Calu3 (cell line): ENCODE results near the gene ANKRD18A. TPM values are rescaled to one million over a fixed set of nuclear protein-coding genes. Genes with fewer than 3 reads are reported as not detected.

Experiments
- BruUV-seq: library from RNA; stranded (reverse); fragments of 400-500 nt; replicated peaks from 2 replicates; lab custom pipeline; 2021; lab: Mats Ljungman, UMichigan
- CTCF ChIA-PET: fragments of 300-600 bp; sonication (Branson Sonifier 250); formaldehyde crosslinking; loops from one replicate; lab custom pipeline; 2022; ENCODE audit warnings: antibody characterized with exemption; lab: Charles Lee
- DNase-seq: peaks from one replicate; pipeline ENCODE4 v3.0.0; 2022
- H3K27ac Mint-ChIP-seq: one replicate; pipeline ENCODE4 v1.8.0; 2022; ENCODE audit warnings: mixed read lengths; ENCODE audit not compliant: unreplicated experiment
- H3K27me3 Mint-ChIP-seq: one replicate; pipeline ENCODE4 v1.8.0; 2022; ENCODE audit warnings: mixed read lengths; ENCODE audit not compliant: unreplicated experiment
- H3K36me3 Mint-ChIP-seq: one replicate; pipeline ENCODE4 v1.8.0; 2022; ENCODE audit warnings: mild to moderate bottlenecking, moderate library complexity, mixed read lengths; ENCODE audit not compliant: insufficient read depth, unreplicated experiment
- H3K4me1 Mint-ChIP-seq: one replicate; pipeline ENCODE4 v1.8.0; 2022; ENCODE audit warnings: mild to moderate bottlenecking, low read depth, mixed read lengths; ENCODE audit not compliant: unreplicated experiment
- H3K4me3 Mint-ChIP-seq: one replicate; pipeline ENCODE4 v1.8.0; 2022; ENCODE audit warnings: mild to moderate bottlenecking, low read depth, moderate library complexity, mixed read lengths; ENCODE audit not compliant: unreplicated experiment
- H3K9me3 Mint-ChIP-seq: one replicate; pipeline ENCODE4 v1.8.0; 2022; ENCODE audit warnings: low read depth, mixed read lengths; ENCODE audit not compliant: unreplicated experiment
- intact Hi-C: fragments of 100-400 bp; cut with micrococcal nuclease; formaldehyde crosslinking; loops from one replicate; pipeline ENCODE4 v1.10.0; 2022; ENCODE audit not compliant: unreplicated experiment
- total RNA-seq: library from RNA; stranded (reverse); gene quantifications from 2 replicates; pipeline ENCODE4 v1.2.3, GENCODE V29; 2022
- TF ChIP-seq, protein P1 (sequence below): fragments of 200-600 bp; IDR thresholded peaks from one replicate; pipeline ENCODE4 v1.8.0; 2022; ENCODE audit warnings: antibody characterized with exemption; ENCODE audit not compliant: unreplicated experiment

ANKRD18A gene
- total RNA-seq, 1 experiment from 2014 or later: 27.3 TPM

DNA sequence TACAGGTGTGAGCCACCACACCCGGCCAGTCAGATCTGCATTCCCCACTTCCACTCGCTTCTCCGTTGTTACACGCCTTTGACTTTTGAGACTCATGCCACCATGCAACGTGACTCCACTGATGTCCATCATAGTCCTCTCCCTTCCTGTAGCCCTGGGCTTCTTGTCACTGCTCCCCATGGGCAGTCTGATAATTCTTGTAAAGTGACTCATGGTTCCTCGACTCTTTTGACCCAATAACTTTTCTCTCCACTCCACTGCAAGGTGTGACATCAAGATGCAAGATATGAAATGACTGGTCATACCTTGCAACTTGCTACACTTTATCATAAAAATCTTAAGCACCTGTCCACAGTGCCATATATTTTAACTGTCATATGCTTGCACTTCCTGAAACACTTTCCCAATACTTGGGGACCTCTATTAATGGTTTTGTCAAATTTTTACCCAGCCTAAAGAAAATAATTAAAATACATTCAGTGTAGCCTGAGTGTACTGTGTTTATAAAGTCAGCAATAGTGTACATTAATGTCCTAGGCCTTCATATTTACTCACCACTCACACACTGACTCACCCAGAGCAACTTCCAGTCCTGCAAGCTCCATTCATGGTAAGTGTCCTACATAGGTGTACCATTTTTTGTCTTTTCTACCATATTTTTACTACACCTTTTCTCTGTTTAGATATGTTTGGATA is 18.6 kb upstream of the ANKRD18A start:
- H3K27me3 Mint-ChIP-seq: no peaks in the 10 kb centered on the region
- intact Hi-C loops: no loop called here
- H3K36me3 Mint-ChIP-seq: no peaks in the 10 kb centered on the region
- no peak for DNase-seq
- H3K4me3 Mint-ChIP-seq: no peak overlapping the region
- H3K4me1 Mint-ChIP-seq: peaks cover 7% of the 10 kb centered on the region
- H3K27ac Mint-ChIP-seq: no peak overlapping the region
- TF ChIP-seq, protein P1, sequence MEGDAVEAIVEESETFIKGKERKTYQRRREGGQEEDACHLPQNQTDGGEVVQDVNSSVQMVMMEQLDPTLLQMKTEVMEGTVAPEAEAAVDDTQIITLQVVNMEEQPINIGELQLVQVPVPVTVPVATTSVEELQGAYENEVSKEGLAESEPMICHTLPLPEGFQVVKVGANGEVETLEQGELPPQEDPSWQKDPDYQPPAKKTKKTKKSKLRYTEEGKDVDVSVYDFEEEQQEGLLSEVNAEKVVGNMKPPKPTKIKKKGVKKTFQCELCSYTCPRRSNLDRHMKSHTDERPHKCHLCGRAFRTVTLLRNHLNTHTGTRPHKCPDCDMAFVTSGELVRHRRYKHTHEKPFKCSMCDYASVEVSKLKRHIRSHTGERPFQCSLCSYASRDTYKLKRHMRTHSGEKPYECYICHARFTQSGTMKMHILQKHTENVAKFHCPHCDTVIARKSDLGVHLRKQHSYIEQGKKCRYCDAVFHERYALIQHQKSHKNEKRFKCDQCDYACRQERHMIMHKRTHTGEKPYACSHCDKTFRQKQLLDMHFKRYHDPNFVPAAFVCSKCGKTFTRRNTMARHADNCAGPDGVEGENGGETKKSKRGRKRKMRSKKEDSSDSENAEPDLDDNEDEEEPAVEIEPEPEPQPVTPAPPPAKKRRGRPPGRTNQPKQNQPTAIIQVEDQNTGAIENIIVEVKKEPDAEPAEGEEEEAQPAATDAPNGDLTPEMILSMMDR: no peak
- H3K9me3 Mint-ChIP-seq: no peaks in the 10 kb centered on the region
- CTCF ChIA-PET: no interaction called here
- no TSS peak for BruUV-seq

DNA sequence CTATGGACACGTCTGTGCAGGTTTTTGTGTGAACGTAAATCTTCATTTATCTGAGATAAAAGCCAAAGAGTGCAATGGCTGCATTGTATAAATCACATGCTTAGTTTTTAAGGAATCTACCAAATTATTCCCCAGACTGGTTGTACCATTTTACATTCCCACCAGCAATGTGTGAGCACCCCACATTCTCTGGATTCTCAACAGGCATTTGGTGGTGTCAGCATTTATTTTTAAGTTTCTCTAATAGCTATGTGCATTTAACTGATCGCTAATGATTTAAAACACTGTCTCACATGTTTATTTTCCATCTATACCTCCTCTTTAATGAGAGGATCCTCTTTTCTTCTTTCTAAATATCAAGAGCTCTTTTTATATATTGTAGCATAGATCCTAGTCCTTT is 13.9 kb upstream of the ANKRD18A start:
- CTCF ChIA-PET: no interaction called here
- Mint-ChIP-seq H3K36me3 (no peaks in the 10 kb centered on the region), H3K27ac (no peak overlapping the region), H3K4me1 (peaks cover 7% of the 10 kb centered on the region), H3K9me3 (no peaks in the 10 kb centered on the region), H3K27me3 (no peaks in the 10 kb centered on the region), H3K4me3 (no peak overlapping the region)
- intact Hi-C loops: no loop called here
- TF ChIP-seq, protein P1: no peak
- DNase-seq: no peak
- BruUV-seq: no TSS peak

DNA sequence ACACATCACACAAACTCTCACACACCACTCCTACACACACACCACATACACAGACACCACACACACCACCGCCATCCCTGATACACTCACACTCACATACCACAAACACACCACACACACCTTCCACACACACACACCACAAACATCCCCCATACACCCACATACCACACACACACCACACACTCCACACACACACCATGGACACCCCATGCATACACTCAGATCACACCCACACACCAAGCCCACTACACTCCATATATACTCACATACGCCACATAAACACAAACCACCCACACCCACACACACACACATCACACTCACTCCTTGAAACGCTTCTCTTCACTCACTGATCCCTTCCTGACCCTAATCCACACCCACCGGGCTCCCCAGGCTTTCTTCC is 9.1 kb upstream of the ANKRD18A start:
- no peaks in the 10 kb centered on the region for H3K27me3 Mint-ChIP-seq
- no peaks in the 10 kb centered on the region for H3K9me3 Mint-ChIP-seq
- DNase-seq: no peak
- TF ChIP-seq, protein P1: no peak
- no peak overlapping the region for H3K4me3 Mint-ChIP-seq
- intact Hi-C loops: no loop called here
- peaks cover 5% of the 10 kb centered on the region for H3K36me3 Mint-ChIP-seq
- H3K4me1 Mint-ChIP-seq: peaks cover 11% of the 10 kb centered on the region
- CTCF ChIA-PET: no interaction called here
- no TSS peak for BruUV-seq
- no peak overlapping the region for H3K27ac Mint-ChIP-seq

DNA sequence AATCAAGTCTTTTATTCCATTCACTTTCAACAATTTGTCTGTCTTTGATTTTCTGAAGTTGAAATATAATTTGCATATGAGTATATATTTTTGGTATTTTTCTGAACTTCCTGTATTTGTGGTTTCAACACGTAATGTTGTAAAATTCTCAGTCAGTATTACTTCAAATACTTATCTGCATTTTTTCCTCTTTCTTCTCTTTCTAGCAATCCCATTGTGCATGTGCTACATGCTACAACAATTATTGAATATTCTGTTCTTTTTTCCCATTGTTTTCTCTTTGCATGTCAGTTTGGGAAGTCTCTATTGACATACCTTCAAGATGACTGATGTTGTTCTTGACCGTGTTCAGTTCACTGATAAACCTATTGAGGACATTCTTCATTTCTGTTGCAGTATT is 5.6 kb upstream of the ANKRD18A start:
- intact Hi-C loops: no loop called here
- H3K4me1 Mint-ChIP-seq: peaks cover 11% of the 10 kb centered on the region
- H3K4me3 Mint-ChIP-seq: no peak overlapping the region
- H3K9me3 Mint-ChIP-seq: no peaks in the 10 kb centered on the region
- TF ChIP-seq, protein P1: no peak
- CTCF ChIA-PET: no interaction called here
- peaks cover 17% of the 10 kb centered on the region for H3K36me3 Mint-ChIP-seq
- no peak overlapping the region for H3K27ac Mint-ChIP-seq
- no peak for DNase-seq
- BruUV-seq: no TSS peak
- no peaks in the 10 kb centered on the region for H3K27me3 Mint-ChIP-seq
